Measurements from ENCODE around the gene BNIP2.
"Not testable (repeated sequence)": the region's sequence is repeated elsewhere in the genome, so short reads cannot be mapped to it uniquely, and the experiment has no call there.

Gene BNIP2

DNA sequence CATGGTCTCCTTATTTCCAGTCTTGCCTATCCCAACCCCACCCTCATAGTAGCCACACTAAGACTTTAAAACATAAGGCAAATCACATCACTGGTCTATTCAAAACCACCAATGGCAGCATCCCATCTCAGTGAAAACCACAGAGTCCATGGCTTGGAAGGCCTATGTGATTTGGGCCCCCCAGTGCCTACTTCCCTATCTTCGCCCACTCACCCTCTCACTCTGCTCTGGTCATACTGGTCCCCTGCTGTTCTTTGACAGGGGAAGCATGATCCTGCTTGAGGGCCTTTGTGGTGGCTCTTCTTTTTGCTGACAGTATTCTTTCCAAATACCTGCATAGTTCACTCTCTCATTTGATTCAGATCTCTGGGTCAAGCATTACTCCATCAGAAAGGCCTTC lies 35.1 kb downstream of the BNIP2 start:
- no peak for TF ChIP-seq YY1 (IDR thresholded peaks at IDR 0.05; ENCODE audit: insufficient read depth, insufficient read length)
- no peak for TF ChIP-seq ZNF274 (IDR thresholded peaks at IDR 0.05; ENCODE audit: low read depth, low read length)
- TF ChIP-seq SUZ12 (IDR thresholded peaks at IDR 0.05; ENCODE audit: extremely low read depth, insufficient read depth, insufficient read length): no peak
- no peaks in the 10 kb centered on the region for H3K27me3 ChIP-seq (ENCODE audit: insufficient read depth, insufficient read length)
- no peak overlapping the region for H3K9ac ChIP-seq (ENCODE audit: insufficient read length, low read depth)
- H3K36me3 ChIP-seq (ENCODE audit: insufficient read depth, insufficient read length, low read length): peaks cover 63% of the 10 kb centered on the region
- no peak for DNase-seq (ENCODE audit: low read depth, low spot score)
- no peaks in the 10 kb centered on the region; the same call in 1 of the 2 replicates for H3K9me3 ChIP-seq (ENCODE audit: insufficient read depth, low read length)
- no peaks in the 10 kb centered on the region for H3K4me1 ChIP-seq (ENCODE audit: insufficient read depth, insufficient read length)
- no peak overlapping the region for H3K4me3 ChIP-seq (ENCODE audit: insufficient read length, low read depth)

DNA sequence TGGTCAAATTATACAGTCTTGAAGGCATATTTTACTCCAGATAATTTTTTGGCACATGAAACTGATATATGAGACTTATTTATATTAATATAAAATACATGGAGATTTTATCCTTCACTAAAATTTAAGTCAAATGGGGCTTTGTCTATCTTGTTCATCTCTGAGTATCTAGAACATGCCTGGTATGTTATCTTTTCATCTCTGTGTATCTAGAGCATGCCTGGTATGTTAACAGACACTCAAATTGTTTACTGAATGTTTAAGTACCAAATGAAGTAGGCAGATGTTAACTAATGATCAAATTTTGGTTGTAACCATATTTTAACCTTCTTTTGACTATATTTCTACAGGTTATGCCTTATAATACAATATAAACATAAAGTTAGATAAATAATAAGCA lies 39.5 kb downstream of the BNIP2 start:
- no peak for DNase-seq (ENCODE audit: low read depth, low spot score)

DNA sequence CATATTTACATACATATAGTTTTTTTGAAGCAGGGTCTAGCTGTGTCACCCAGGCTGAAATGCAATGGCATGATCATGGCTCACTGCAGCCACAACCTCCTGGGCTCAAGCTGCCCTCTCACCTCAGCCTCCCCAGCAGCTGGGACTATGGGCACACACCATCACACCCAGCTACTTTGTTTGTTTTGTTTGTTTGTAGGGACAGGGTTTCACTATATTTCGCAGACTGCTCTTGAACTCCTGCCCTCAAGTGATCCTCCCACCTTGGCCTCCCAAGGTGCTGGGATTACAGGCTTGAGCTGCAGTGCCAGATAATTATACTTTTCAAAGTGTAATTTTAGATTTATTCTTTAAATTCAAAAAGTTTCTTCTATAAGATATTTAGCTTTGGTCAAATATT lies 42.0 kb downstream of the BNIP2 start:
- no peaks in the 10 kb centered on the region; the same call in 1 of the 2 replicates for H3K9me3 ChIP-seq (ENCODE audit: insufficient read depth, low read length)
- DNase-seq (ENCODE audit: low read depth, low spot score): no peak
- no peak overlapping the region for H3K9ac ChIP-seq (ENCODE audit: insufficient read length, low read depth)
- no peaks in the 10 kb centered on the region for H3K27me3 ChIP-seq (ENCODE audit: insufficient read depth, insufficient read length)
- no peaks in the 10 kb centered on the region for H3K4me1 ChIP-seq (ENCODE audit: insufficient read depth, insufficient read length)
- H3K36me3 ChIP-seq (ENCODE audit: insufficient read depth, insufficient read length, low read length): peaks cover 82% of the 10 kb centered on the region
- TF ChIP-seq YY1 (IDR thresholded peaks at IDR 0.05; ENCODE audit: insufficient read depth, insufficient read length): no peak
- no peak for TF ChIP-seq SUZ12 (IDR thresholded peaks at IDR 0.05; ENCODE audit: extremely low read depth, insufficient read depth, insufficient read length)
- TF ChIP-seq ZNF274 (IDR thresholded peaks at IDR 0.05; ENCODE audit: low read depth, low read length): no peak
- no peak overlapping the region for H3K4me3 ChIP-seq (ENCODE audit: insufficient read length, low read depth)

More for the DNA sequence above, 39.5 kb downstream of the BNIP2 start:
- H3K4me1 ChIP-seq (ENCODE audit: insufficient read depth, insufficient read length): no peaks in the 10 kb centered on the region
- no peaks in the 10 kb centered on the region; the same call in 1 of the 2 replicates for H3K9me3 ChIP-seq (ENCODE audit: insufficient read depth, low read length)
- H3K27me3 ChIP-seq (ENCODE audit: insufficient read depth, insufficient read length): no peaks in the 10 kb centered on the region
- no peak overlapping the region for H3K4me3 ChIP-seq (ENCODE audit: insufficient read length, low read depth)
- H3K36me3 ChIP-seq (ENCODE audit: insufficient read depth, insufficient read length, low read length): peaks cover 91% of the 10 kb centered on the region
- no peak overlapping the region for H3K9ac ChIP-seq (ENCODE audit: insufficient read length, low read depth)
- no peak for TF ChIP-seq YY1 (IDR thresholded peaks at IDR 0.05; ENCODE audit: insufficient read depth, insufficient read length)
- TF ChIP-seq ZNF274 (IDR thresholded peaks at IDR 0.05; ENCODE audit: low read depth, low read length): no peak
- TF ChIP-seq SUZ12 (IDR thresholded peaks at IDR 0.05; ENCODE audit: extremely low read depth, insufficient read depth, insufficient read length): no peak

DNA sequence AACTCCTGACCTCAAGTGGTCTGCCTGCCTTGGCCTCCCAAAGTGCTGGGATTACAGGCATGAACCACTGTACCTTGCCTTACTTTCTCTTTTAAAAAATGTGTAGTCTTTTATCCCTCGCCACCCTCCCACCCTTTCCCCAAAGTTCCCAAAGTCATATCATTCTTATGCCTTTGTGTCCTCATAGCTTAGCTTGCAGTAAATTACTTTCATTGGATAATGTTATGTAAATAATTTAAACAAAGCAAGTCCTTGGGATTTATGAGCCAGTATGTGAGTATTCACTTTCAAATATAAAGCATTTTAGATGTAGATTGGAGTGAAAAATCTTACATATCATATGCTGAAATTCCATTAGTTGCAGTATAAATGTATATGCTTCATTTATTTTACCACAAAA lies 42.8 kb downstream of the BNIP2 start:
- H3K9ac ChIP-seq (ENCODE audit: insufficient read length, low read depth): no peak overlapping the region
- no peak for TF ChIP-seq YY1 (IDR thresholded peaks at IDR 0.05; ENCODE audit: insufficient read depth, insufficient read length)
- no peaks in the 10 kb centered on the region for H3K27me3 ChIP-seq (ENCODE audit: insufficient read depth, insufficient read length)
- no peaks in the 10 kb centered on the region for H3K4me1 ChIP-seq (ENCODE audit: insufficient read depth, insufficient read length)
- no peak for DNase-seq (ENCODE audit: low read depth, low spot score)
- no peak overlapping the region for H3K4me3 ChIP-seq (ENCODE audit: insufficient read length, low read depth)
- no peaks in the 10 kb centered on the region for H3K9me3 ChIP-seq (ENCODE audit: insufficient read depth, low read length)
- peaks cover 82% of the 10 kb centered on the region for H3K36me3 ChIP-seq (ENCODE audit: insufficient read depth, insufficient read length, low read length)

DNA sequence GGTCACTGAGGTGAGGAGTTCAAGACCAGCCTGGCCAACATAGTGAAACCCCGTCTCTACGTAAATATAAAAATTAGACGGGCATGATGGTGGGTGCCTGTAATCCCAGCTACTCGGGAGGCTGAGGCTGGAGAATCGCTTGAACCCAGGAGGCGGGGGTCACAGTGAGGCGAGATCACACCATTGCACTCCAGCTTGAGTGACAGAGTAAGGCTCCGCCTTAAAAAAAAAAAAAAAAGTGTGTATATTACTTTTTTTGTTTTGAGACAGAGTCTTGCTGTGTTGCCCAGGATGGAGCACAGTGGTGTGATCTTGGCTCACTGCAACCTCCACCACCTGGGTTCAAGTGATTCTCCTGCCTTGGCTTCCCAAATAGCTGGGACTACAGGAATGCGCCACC lies 43.3 kb downstream of the BNIP2 start:
- not testable (repeated sequence) for DNase-seq (ENCODE audit: low read depth, low spot score); H3K4me3 ChIP-seq (ENCODE audit: insufficient read length, low read depth); H3K9ac ChIP-seq (ENCODE audit: insufficient read length, low read depth); H3K27me3 ChIP-seq (ENCODE audit: insufficient read depth, insufficient read length); H3K9me3 ChIP-seq (ENCODE audit: insufficient read depth, low read length); H3K4me1 ChIP-seq (ENCODE audit: insufficient read depth, insufficient read length)
- H3K36me3 ChIP-seq (ENCODE audit: insufficient read depth, insufficient read length, low read length): peaks cover 82% of the 10 kb centered on the region

DNA sequence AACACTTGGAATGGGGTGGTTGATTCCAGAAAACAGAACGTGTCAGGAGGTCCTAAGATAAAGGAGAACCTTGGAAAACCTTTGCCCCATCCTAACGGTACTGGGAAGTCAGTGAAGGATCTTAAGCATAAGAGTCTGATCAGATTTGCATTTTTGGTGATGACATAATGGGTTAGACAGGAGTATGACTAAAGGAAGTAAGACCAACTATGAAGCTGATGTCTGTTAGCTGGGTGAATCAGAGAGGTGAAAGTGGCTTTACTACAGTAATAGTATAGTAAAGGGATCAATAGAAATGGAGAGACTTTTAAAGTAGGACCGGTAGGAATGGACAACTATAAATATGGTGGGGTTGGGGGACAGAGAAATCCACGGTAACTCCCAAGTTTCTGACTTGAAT lies 44.4 kb downstream of the BNIP2 start:
- Histone ChIP-seq H3K9me3 (ENCODE audit: insufficient read depth, low read length) (no peaks in the 10 kb centered on the region), H3K9ac (ENCODE audit: insufficient read length, low read depth) (no peak overlapping the region), H3K4me1 (ENCODE audit: insufficient read depth, insufficient read length) (no peaks in the 10 kb centered on the region), H3K4me3 (ENCODE audit: insufficient read length, low read depth) (no peak overlapping the region), H3K36me3 (ENCODE audit: insufficient read depth, insufficient read length, low read length) (peaks cover 82% of the 10 kb centered on the region), H3K27me3 (ENCODE audit: insufficient read depth, insufficient read length) (no peaks in the 10 kb centered on the region)
- DNase-seq (ENCODE audit: low read depth, low spot score): no peak
- TF ChIP-seq YY1 (IDR thresholded peaks at IDR 0.05; ENCODE audit: insufficient read depth, insufficient read length): no peak
- no peak for TF ChIP-seq ZNF274 (IDR thresholded peaks at IDR 0.05; ENCODE audit: low read depth, low read length)
- TF ChIP-seq SUZ12 (IDR thresholded peaks at IDR 0.05; ENCODE audit: extremely low read depth, insufficient read depth, insufficient read length): no peak

DNA sequence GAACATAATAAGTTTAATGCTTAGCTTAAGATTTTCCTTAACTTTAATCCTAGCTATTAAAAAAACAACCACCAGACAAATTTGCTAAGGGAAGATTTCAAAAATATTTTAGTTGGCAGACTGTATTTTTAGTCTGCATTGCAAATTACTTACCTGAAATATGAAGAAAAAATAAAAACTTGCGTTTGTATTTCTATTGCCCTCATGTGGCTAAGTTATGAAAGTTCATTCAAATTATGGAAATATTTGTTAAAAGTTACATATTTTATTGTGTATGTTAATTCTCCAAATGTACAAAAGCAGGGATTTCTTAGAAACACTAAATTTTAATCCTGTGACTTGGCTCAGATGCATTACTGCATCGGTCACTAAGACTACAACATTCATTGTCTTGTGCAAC lies 46.8 kb downstream of the BNIP2 start:
- Histone ChIP-seq H3K9me3 (ENCODE audit: insufficient read depth, low read length) (no peaks in the 10 kb centered on the region), H3K4me3 (ENCODE audit: insufficient read length, low read depth) (no peak overlapping the region), H3K9ac (ENCODE audit: insufficient read length, low read depth) (no peak overlapping the region), H3K27me3 (ENCODE audit: insufficient read depth, insufficient read length) (no peaks in the 10 kb centered on the region), H3K36me3 (ENCODE audit: insufficient read depth, insufficient read length, low read length) (peaks cover 85% of the 10 kb centered on the region), H3K4me1 (ENCODE audit: insufficient read depth, insufficient read length) (no peaks in the 10 kb centered on the region)
- DNase-seq (ENCODE audit: low read depth, low spot score): no peak
- no peak for TF ChIP-seq YY1 (IDR thresholded peaks at IDR 0.05; ENCODE audit: insufficient read depth, insufficient read length)
- TF ChIP-seq ZNF274 (IDR thresholded peaks at IDR 0.05; ENCODE audit: low read depth, low read length): no peak
- TF ChIP-seq SUZ12 (IDR thresholded peaks at IDR 0.05; ENCODE audit: extremely low read depth, insufficient read depth, insufficient read length): no peak

DNA sequence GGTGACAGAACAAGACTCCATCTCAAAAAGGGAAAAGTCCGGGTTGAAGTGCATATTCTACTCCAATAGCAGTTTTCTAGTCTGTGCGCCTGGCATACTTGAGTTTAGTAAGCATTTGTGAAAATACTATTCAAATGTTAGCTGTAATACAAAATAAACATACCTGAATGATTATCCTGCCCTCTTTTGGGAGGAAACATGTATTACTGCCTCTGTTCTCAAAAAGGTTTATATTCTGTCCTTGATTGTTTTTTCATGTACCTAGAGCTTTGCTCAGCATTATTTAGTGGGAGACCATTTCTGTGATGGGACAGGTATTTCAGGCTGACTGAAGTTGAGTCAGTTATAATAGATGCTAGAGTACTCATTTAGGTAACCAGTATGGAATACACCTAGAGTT lies 51.6 kb downstream of the BNIP2 start:
- H3K9me3 ChIP-seq (ENCODE audit: insufficient read depth, low read length); H3K4me3 ChIP-seq (ENCODE audit: insufficient read length, low read depth); DNase-seq (ENCODE audit: low read depth, low spot score); H3K9ac ChIP-seq (ENCODE audit: insufficient read length, low read depth); H3K27me3 ChIP-seq (ENCODE audit: insufficient read depth, insufficient read length); H3K4me1 ChIP-seq (ENCODE audit: insufficient read depth, insufficient read length): not testable (repeated sequence)
- H3K36me3 ChIP-seq (ENCODE audit: insufficient read depth, insufficient read length, low read length): peaks cover 57% of the 10 kb centered on the region
